Sigmoid colon (tissue), 7 donors: ENCODE measurements around the gene DLK2. TPM values are rescaled to one million over a fixed set of nuclear protein-coding genes. Genes with fewer than 3 reads are reported as not detected.

ENCODE experiments used
- DNase-seq: peaks from one replicate; pipeline ENCODE4 v3.0.0-alpha.2; 2019
- H3K27ac ChIP-seq, 4 donors: fragments of 200-600 bp; sonication (generic); one replicate each; pipeline ENCODE4 v1.5.1; 2016 to 2019; ENCODE audit warnings: mild to moderate bottlenecking in 1 of 4
- H3K27me3 ChIP-seq, 3 donors: fragments of 200-600 bp; sonication (generic); one replicate each; pipeline ENCODE4 v1.5.1; 2019; ENCODE audit warnings: mild to moderate bottlenecking in 1 of 3
- H3K36me3 ChIP-seq, 4 donors: fragments of 200-600 bp; sonication (generic); one replicate each; pipeline ENCODE4 v1.5.1; 2016 to 2019
- H3K4me1 ChIP-seq, 4 donors: fragments of 200-600 bp; sonication (generic); one replicate each; pipeline ENCODE4 v1.5.1; 2017 to 2019
- H3K4me3 ChIP-seq, 4 donors: fragments of 200-600 bp; sonication (generic); one replicate each; pipeline ENCODE4 v1.5.1; 2017 to 2019; ENCODE audit warnings: mild to moderate bottlenecking in 2 of 4, moderate library complexity in 1 of 4
- H3K9me3 ChIP-seq, 4 donors: fragments of 200-600 bp in 3 of 4; sonication (generic) in 3 of 4; one replicate each; pipeline versions ENCODE4 v1.5.1 to v1.6.1; 2013 to 2019
- CTCF ChIP-seq, 4 experiments: fragments of 450-650 bp in 3 of 4; fragments of 200-600 bp in 1 of 4; IDR thresholded peaks; one replicate each; pipeline ENCODE4 v1.5.1; 2016 to 2019; ENCODE audit warnings: antibody characterized with exemption in 4 of 4, mild to moderate bottlenecking in 3 of 4, moderate library complexity in 2 of 4
- EP300 ChIP-seq, 4 donors: sonication (generic); formaldehyde crosslinking; IDR thresholded peaks; one replicate each; pipeline ENCODE4 v1.6.1; 2017; ENCODE audit warnings: antibody characterized with exemption in 4 of 4
- POLR2A ChIP-seq, 2 donors: fragments of 450-650 bp; IDR thresholded peaks; one replicate each; pipeline ENCODE4 v1.6.1; 2016; ENCODE audit warnings: antibody characterized with exemption in 2 of 2, mild to moderate bottlenecking in 2 of 2, moderate library complexity in 2 of 2
- POLR2AphosphoS5 ChIP-seq, 4 donors: sonication (generic); formaldehyde crosslinking; IDR thresholded peaks; one replicate each; pipeline ENCODE4 v1.6.1; 2017; ENCODE audit warnings: antibody characterized with exemption in 4 of 4
- WGBS, 2 donors: extraction: QIAGEN DNeasy Blood & Tissue Kit; methylation state at CpG; one replicate each; pipeline ENCODE4 v1.1.7; 2013; 5-methylcytosine and 5-hydroxymethylcytosine counted together
- intact Hi-C: fragments of 100-400 bp; cut with DNase I; formaldehyde crosslinking; loops from one replicate; pipeline ENCODE4 v1.15.1; 2023
- polyA plus RNA-seq, 3 donors: library from polyadenylated mRNA; stranded (reverse); fragments of 200-250 nt; gene quantifications; one replicate each; pipeline ENCODE4 v1.2.3, GENCODE V29; 2013
- total RNA-seq, 4 donors: library from RNA; depleted of rRNA; stranded (reverse); fragments of >200 nt; gene quantifications; one replicate each; pipeline ENCODE4 v1.1.0, GENCODE V29; 2016
- donor health status: healthy with polysubstance abuse.
- donor health status: Bipolar disorder and iron deficiency.
- donor health status: healthy.

DLK2 gene
- total RNA-seq (not detected), polyA plus RNA-seq (under 1 TPM in 1 of 3 donors, not detected in 2; 0.64 TPM)

GRCh38 chr6:43455531-43456428, at the start of gene DLK2:
Gene DLK2, minus strand, starts transcription at chr6:43455548. Its CDS starts 723 bp downstream, at chr6:43454825.
- intact Hi-C loops, result no loop called here
- no peak for DNase-seq
- no peaks in the 10 kb centered on the region for H3K9me3 ChIP-seq
- H3K4me1 ChIP-seq, result peaks cover 0 to 22% (median 18%) of the 10 kb centered on the region in 4 donors
- H3K27ac ChIP-seq, result no peak within 1 kb of the TSS
- peaks cover 15 to 61% (median 39%) of the 10 kb centered on the region in 3 donors for H3K27me3 ChIP-seq
- TF ChIP-seq POLR2AphosphoS5 (IDR thresholded peaks at IDR 0.05), result no peak
- no peak for TF ChIP-seq POLR2A (IDR thresholded peaks at IDR 0.05)
- no peak for TF ChIP-seq CTCF (IDR thresholded peaks at IDR 0.05)
- TF ChIP-seq EP300 (IDR thresholded peaks at IDR 0.05), result no peak
- peaks cover 0 to 19% (median 9%) of the 10 kb centered on the region in 4 donors for H3K36me3 ChIP-seq
- WGBS, 2 donors, result 2% methylated on average over 55 of the region's 55 CpGs
- peak within 1 kb of the TSS; percentile 25 to 54 (median 48) for H3K4me3 ChIP-seq

- Histone ChIP-seq H3K9me3 (no peaks in the 10 kb centered on the region), H3K4me3 (no peak overlapping the region), H3K36me3 (peaks cover 26 to 73% (median 62%) of the 10 kb centered on the region in 4 donors), H3K4me1 (peaks cover 0 to 6% (median 4%) of the 10 kb centered on the region in 4 donors), H3K27ac (no peak overlapping the region), H3K27me3 (peaks cover 0 to 2% (median 0%) of the 10 kb centered on the region in 3 donors)
- intact Hi-C loops, result no loop called here
- WGBS, 2 donors, result 90 to 93% methylated on average over 8 of the region's 8 CpGs
- no peak for TF ChIP-seq POLR2AphosphoS5 (IDR thresholded peaks at IDR 0.05)
- TF ChIP-seq POLR2A (IDR thresholded peaks at IDR 0.05), result no peak
- TF ChIP-seq EP300 (IDR thresholded peaks at IDR 0.05), result no peak
- TF ChIP-seq CTCF (IDR thresholded peaks at IDR 0.05), result no peak
- no peak for DNase-seq
Observed at GRCh38 chr6:43503443-43503842, 48.1 kb upstream of the DLK2 start.

GRCh38 chr6:43502666-43503065, 47.3 kb upstream of the DLK2 start:
- H3K4me1 ChIP-seq, result peaks cover 0 to 6% (median 4%) of the 10 kb centered on the region in 4 donors
- H3K4me3 ChIP-seq, result no peak overlapping the region
- intact Hi-C loops, result no loop called here
- H3K9me3 ChIP-seq, result no peaks in the 10 kb centered on the region
- TF ChIP-seq POLR2AphosphoS5 (IDR thresholded peaks at IDR 0.05) (no peak), POLR2A (IDR thresholded peaks at IDR 0.05) (no peak), EP300 (IDR thresholded peaks at IDR 0.05) (no peak), CTCF (IDR thresholded peaks at IDR 0.05) (no peak)
- H3K27ac ChIP-seq, result no peak overlapping the region
- H3K27me3 ChIP-seq, result no peaks in the 10 kb centered on the region
- 94 to 95% methylated on average over 4 of the region's 4 CpGs for WGBS, 2 donors
- H3K36me3 ChIP-seq, result peaks cover 31 to 80% (median 66%) of the 10 kb centered on the region in 4 donors
- no peak for DNase-seq

GRCh38 chr6:43500921-43501320, 45.6 kb upstream of the DLK2 start:
- no peaks in the 10 kb centered on the region for H3K27me3 ChIP-seq
- WGBS, 2 donors, result 96 to 98% methylated on average over 3 of the region's 3 CpGs
- H3K9me3 ChIP-seq, result no peaks in the 10 kb centered on the region
- peaks cover 31 to 82% (median 66%) of the 10 kb centered on the region in 4 donors for H3K36me3 ChIP-seq
- TF ChIP-seq POLR2A (IDR thresholded peaks at IDR 0.05) (no peak), CTCF (IDR thresholded peaks at IDR 0.05) (no peak), POLR2AphosphoS5 (IDR thresholded peaks at IDR 0.05) (no peak), EP300 (IDR thresholded peaks at IDR 0.05) (no peak)
- intact Hi-C loops, result no loop called here
- peaks cover 0 to 16% (median 14%) of the 10 kb centered on the region in 4 donors for H3K4me1 ChIP-seq
- H3K4me3 ChIP-seq, result no peak overlapping the region
- DNase-seq, result no peak
- no peak overlapping the region for H3K27ac ChIP-seq
